Activated CD8-positive, alpha-beta T cell treated with anti-CD3 and anti-CD28 coated beads for 36 hours (primary cell): ENCODE measurements around the gene CA7. TPM values are rescaled to one million over a fixed set of nuclear protein-coding genes. Genes with fewer than 3 reads are reported as not detected.
A peak's percentile ranks its signal among the peaks of the same experiment; 100 is the strongest.

Experiments
- ATAC-seq: fragments of 200-7000 bp; cut with Tn5 transposase; one replicate; pipeline ENCODE4 v1.10.0; 2021; ENCODE audit warnings: mild to moderate bottlenecking, moderate library complexity
- CTCF ChIA-PET: fragments of 350-600 bp; sonication (Branson Sonifier 250); formaldehyde crosslinking; loops from one replicate; lab custom pipeline; 2021; ENCODE audit warnings: antibody characterized with exemption; lab: Charles Lee
- POLR2A ChIA-PET: fragments of 350-600 bp; sonication (Branson Sonifier 250); formaldehyde crosslinking; loops from one replicate; lab custom pipeline; 2021; ENCODE audit warnings: antibody characterized with exemption; lab: Charles Lee
- DNase-seq: peaks from one replicate; pipeline ENCODE4 v3.0.0-alpha.2; 2020
- H3K27ac Mint-ChIP-seq: one replicate; pipeline ENCODE4 v1.8.0; 2021; ENCODE audit warnings: mild to moderate bottlenecking, mixed read lengths
- H3K27me3 Mint-ChIP-seq: one replicate; pipeline ENCODE4 v1.8.0; 2021; ENCODE audit warnings: mixed read lengths
- H3K36me3 Mint-ChIP-seq: one replicate; pipeline ENCODE4 v1.8.0; 2021; ENCODE audit warnings: low read depth, mixed read lengths
- H3K4me1 Mint-ChIP-seq: one replicate; pipeline ENCODE4 v1.8.0; 2021; ENCODE audit warnings: low read depth, mixed read lengths
- H3K4me3 Mint-ChIP-seq: one replicate; pipeline ENCODE4 v1.8.0; 2021; ENCODE audit warnings: mild to moderate bottlenecking, moderate library complexity, mixed read lengths
- H3K9me3 Mint-ChIP-seq: one replicate; pipeline ENCODE4 v1.8.0; 2021; ENCODE audit warnings: mixed read lengths
- intact Hi-C: fragments of 100-400 bp; cut with micrococcal nuclease; formaldehyde crosslinking; loops from one replicate; pipeline ENCODE4 v1.10.0; 2022
- total RNA-seq, 2 experiments: library from RNA; stranded (reverse); gene quantifications; one replicate each; pipeline ENCODE4 v1.2.3, GENCODE V29; 2021
- TF ChIP-seq, protein P1 (sequence below): fragments of 200-600 bp; IDR thresholded peaks from one replicate; pipeline ENCODE4 v1.8.0; 2022; ENCODE audit warnings: antibody characterized with exemption, mild to moderate bottlenecking

CA7 gene
- total RNA-seq, 2 experiments from 2014 or later: 0.27 TPM; not detected in 1

DNA sequence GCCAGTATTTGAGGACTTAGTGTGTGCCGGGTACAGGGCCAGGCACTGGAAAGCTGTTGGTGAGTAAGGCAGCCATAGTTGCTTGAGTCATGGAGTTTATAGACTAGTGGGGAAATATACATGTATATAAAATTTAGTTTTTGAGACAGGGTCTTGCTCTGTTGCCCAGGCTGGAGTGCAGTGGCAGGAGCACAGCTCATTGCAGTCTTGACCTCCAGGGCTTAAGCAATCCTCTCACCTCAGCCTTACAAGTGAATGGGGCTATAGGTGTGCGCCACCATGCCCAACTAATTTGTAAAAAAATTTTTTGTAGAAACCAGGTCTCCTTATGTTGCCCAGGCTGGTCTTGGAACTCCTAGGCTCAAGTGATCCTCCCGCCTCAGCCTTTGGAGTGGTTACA is 38.5 kb downstream of the CA7 start:
- ATAC-seq (no peak), DNase-seq (no peak)
- ChIA-PET CTCF (interaction anchor here (0.7 to 5.5 kb wide), 7 partner anchors 12 to 218 kb away, joined by 3 to 40 read pairs (median 4); partner anchors contain the start of gene NAE1), POLR2A (interaction anchor here (2.0 to 3.3 kb wide), 2 partner anchors 10 to 14 kb away, joined by 5 to 28 read pairs; no protein-coding TSS in a partner anchor)
- Mint-ChIP-seq H3K27ac (no peak overlapping the region), H3K27me3 (no peaks in the 10 kb centered on the region), H3K9me3 (peaks cover 3% of the 10 kb centered on the region), H3K36me3 (peaks cover 40% of the 10 kb centered on the region), H3K4me1 (peaks cover 59% of the 10 kb centered on the region), H3K4me3 (peak overlapping the region; percentile 95)
- intact Hi-C loops: no loop called here
- TF ChIP-seq, protein P1, sequence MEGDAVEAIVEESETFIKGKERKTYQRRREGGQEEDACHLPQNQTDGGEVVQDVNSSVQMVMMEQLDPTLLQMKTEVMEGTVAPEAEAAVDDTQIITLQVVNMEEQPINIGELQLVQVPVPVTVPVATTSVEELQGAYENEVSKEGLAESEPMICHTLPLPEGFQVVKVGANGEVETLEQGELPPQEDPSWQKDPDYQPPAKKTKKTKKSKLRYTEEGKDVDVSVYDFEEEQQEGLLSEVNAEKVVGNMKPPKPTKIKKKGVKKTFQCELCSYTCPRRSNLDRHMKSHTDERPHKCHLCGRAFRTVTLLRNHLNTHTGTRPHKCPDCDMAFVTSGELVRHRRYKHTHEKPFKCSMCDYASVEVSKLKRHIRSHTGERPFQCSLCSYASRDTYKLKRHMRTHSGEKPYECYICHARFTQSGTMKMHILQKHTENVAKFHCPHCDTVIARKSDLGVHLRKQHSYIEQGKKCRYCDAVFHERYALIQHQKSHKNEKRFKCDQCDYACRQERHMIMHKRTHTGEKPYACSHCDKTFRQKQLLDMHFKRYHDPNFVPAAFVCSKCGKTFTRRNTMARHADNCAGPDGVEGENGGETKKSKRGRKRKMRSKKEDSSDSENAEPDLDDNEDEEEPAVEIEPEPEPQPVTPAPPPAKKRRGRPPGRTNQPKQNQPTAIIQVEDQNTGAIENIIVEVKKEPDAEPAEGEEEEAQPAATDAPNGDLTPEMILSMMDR: no peak

DNA sequence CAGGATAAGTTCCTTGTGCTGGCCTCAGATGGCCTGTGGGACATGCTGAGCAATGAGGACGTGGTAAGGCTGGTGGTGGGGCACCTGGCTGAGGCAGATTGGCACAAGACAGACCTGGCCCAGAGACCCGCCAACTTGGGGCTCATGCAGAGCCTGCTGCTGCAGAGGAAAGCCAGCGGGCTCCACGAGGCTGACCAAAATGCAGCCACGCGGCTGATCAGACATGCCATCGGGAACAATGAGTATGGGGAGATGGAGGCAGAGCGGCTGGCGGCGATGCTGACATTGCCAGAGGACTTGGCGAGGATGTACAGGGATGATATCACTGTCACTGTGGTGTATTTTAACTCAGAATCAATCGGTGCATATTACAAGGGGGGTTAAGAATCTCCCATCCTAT is 41.3 kb downstream of the CA7 start:
- ChIA-PET CTCF (no interaction called here), POLR2A (interaction anchor here (0.6 to 1.7 kb wide), 3 partner anchors 9 to 48 kb away, joined by 3 to 5 read pairs (median 3); no protein-coding TSS in a partner anchor)
- TF ChIP-seq, protein P1: no peak
- Mint-ChIP-seq H3K27me3 (no peaks in the 10 kb centered on the region), H3K4me3 (no peak overlapping the region), H3K36me3 (peaks cover 41% of the 10 kb centered on the region), H3K4me1 (peaks cover 50% of the 10 kb centered on the region), H3K27ac (no peak overlapping the region), H3K9me3 (no peaks in the 10 kb centered on the region)
- intact Hi-C loops: no loop called here
- ATAC-seq (no peak), DNase-seq (no peak)

DNA sequence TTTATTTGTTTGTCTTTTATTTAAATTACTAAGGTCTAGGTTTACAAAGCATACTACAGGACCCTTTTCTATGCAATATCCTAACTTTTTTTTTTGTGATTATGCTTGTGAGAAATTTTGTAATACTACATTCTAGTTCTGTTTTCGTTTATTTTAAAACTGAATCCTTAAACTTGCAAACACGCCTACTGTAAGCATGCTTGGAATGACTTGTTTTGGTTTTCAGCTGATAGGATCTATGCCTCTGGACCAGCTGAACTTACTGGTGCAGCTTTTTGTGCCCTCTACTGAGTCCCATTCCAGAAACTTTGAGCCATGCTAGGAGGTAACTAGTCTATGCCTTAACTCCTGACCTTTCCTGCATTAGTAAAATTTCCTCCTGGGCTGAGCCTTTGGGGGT is 42.1 kb downstream of the CA7 start:
- H3K9me3 Mint-ChIP-seq: no peaks in the 10 kb centered on the region
- H3K27me3 Mint-ChIP-seq: no peaks in the 10 kb centered on the region
- H3K4me3 Mint-ChIP-seq: no peak overlapping the region
- TF ChIP-seq, protein P1: no peak
- intact Hi-C loops: no loop called here
- DNase-seq (no peak), ATAC-seq (no peak)
- H3K4me1 Mint-ChIP-seq: peaks cover 50% of the 10 kb centered on the region
- no peak overlapping the region for H3K27ac Mint-ChIP-seq
- peaks cover 44% of the 10 kb centered on the region for H3K36me3 Mint-ChIP-seq
- ChIA-PET POLR2A (interaction anchor here (0.9 to 1.7 kb wide), 2 partner anchors 9 to 12 kb away, joined by 3 to 5 read pairs; no protein-coding TSS in a partner anchor), CTCF (interaction anchor here (0.9 kb wide), 1 partner anchor 19 kb away, joined by 3 read pairs; no protein-coding TSS in a partner anchor)

DNA sequence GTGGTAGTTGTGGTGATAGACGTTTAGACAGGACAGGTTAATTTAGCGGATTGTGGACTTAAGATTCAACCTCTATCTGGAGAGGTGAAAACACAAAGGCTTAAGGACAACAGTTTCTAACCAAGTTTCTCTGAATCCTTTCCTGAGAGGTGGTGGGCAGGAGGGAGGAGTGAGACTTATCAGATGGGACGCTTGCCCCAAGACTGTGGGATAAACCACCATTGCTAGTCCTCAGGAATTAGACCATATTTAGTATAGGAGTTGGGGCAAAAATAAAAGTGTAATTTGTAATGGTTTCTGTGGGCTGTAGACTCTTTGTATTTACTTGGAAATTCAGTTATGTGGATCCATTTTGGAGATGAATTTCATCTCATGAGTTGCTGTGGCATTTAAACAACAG is 42.7 kb downstream of the CA7 start:
- Mint-ChIP-seq H3K36me3 (peaks cover 46% of the 10 kb centered on the region), H3K27ac (no peak overlapping the region), H3K27me3 (no peaks in the 10 kb centered on the region), H3K4me3 (no peak overlapping the region), H3K9me3 (no peaks in the 10 kb centered on the region), H3K4me1 (peaks cover 46% of the 10 kb centered on the region)
- TF ChIP-seq, protein P1: no peak
- intact Hi-C loops: no loop called here
- no peak for ATAC-seq
- no peak for DNase-seq
- CTCF ChIA-PET: interaction anchor here (0.9 kb wide), 1 partner anchor 19 kb away, joined by 3 read pairs; no protein-coding TSS in a partner anchor
- POLR2A ChIA-PET: interaction anchor here (1.7 kb wide), 1 partner anchor 12 kb away, joined by 5 read pairs; no protein-coding TSS in a partner anchor
